ENCODE measurements around the gene NIPA2. TPM values are rescaled to one million over a fixed set of nuclear protein-coding genes. Genes with fewer than 3 reads are reported as not detected.

The NIPA2 gene
- polyA plus RNA-seq, 2 of the 4 experiments (the other 2 are of a cell fraction): 120 to 153 TPM

GRCh38 chr15:22893081-22893480, 54.6 kb downstream of the NIPA2 start:
- TF ChIP-seq RNF2 (IDR thresholded peaks at IDR 0.05; ENCODE audit: borderline replicate concordance, low read depth): no peak
- TF ChIP-seq POLR2AphosphoS2 (conservative IDR thresholded peaks at IDR 0.05; ENCODE audit: low read length): no peak
- TF ChIP-seq FOSL2 (IDR thresholded peaks at IDR 0.05): no peak
- no peak for TF ChIP-seq FOSL2 (CRISPR knock-in tag; IDR thresholded peaks at IDR 0.05)
- TF ChIP-seq RARB (CRISPR knock-in tag; IDR thresholded peaks at IDR 0.05): no peak
- TF ChIP-seq BCL3 (IDR thresholded peaks at IDR 0.05): no peak
- 90% methylated on average over 17 of the region's 17 CpGs for WGBS (ENCODE audit: missing lambda C conversion rate)
- Histone ChIP-seq H3K4me3 (no peak overlapping the region), H3K4me2 (no peak overlapping the region), H3K4me1 (peaks cover 27% of the 10 kb centered on the region), H3K27ac (no peak overlapping the region), H3K9me3 (no peaks in the 10 kb centered on the region)
- POLR2A ChIA-PET: no interaction called here
- no peak for FAIRE-seq
- ATAC-seq: no peak
- no peak for DNase-seq (ENCODE audit: low read depth in 1 of 2, low spot score in 1 of 2)
- CTCF ChIA-PET: interaction anchor here (1.9 kb wide), 1 partner anchor 9 kb away, joined by 6 read pairs; no protein-coding TSS in a partner anchor

- CTCF ChIA-PET: interaction anchor here (0.6 kb wide), 1 partner anchor 252 kb away, joined by 3 read pairs; no protein-coding TSS in a partner anchor
- 95% methylated on average over 13 of the region's 13 CpGs for WGBS (ENCODE audit: missing lambda C conversion rate)
These were observed 55.4 kb downstream of the NIPA2 start for GRCh38 chr15:22893881-22894280.

GRCh38 chr15:22895465-22896190, 57.2 kb downstream of the NIPA2 start:
- CTCF ChIA-PET: interaction anchor here (0.7 kb wide), 1 partner anchor 16 kb away, joined by 3 read pairs; no protein-coding TSS in a partner anchor
- peak overlapping the region; percentile 44 for H3K4me2 ChIP-seq
- TF ChIP-seq RARB (CRISPR knock-in tag; IDR thresholded peaks at IDR 0.05) (no peak), JUN (IDR thresholded peaks at IDR 0.05) (peak in 1 of 2 experiments; percentile 38; a peak in 1 of 5 replicates), E2F6 (IDR thresholded peaks at IDR 0.05; ENCODE audit: borderline replicate concordance, low read depth) (no peak), RNF2 (IDR thresholded peaks at IDR 0.05; ENCODE audit: borderline replicate concordance, low read depth) (no peak), ATOH8 (CRISPR knock-in tag; IDR thresholded peaks at IDR 0.05; ENCODE audit: low read depth) (no peak), FOSL2 (IDR thresholded peaks at IDR 0.05) (no peak), FOSL2 (CRISPR knock-in tag; IDR thresholded peaks at IDR 0.05) (peak; percentile 71), MAFK (IDR thresholded peaks at IDR 0.05; ENCODE audit: partially characterized antibody) (no peak), ZC3H11A (IDR thresholded peaks at IDR 0.05) (no peak), ZSCAN20 (CRISPR knock-in tag; IDR thresholded peaks at IDR 0.05) (no peak), USF2 (IDR thresholded peaks at IDR 0.05) (peak; percentile 54; the same call in 1 of the 2 replicates), MAX (IDR thresholded peaks at IDR 0.05) (0 out of 2 replicates have a peak, but pooled peaks have one; percentile 48), CEBPB (IDR thresholded peaks at IDR 0.05) (no peak), KDM1A (IDR thresholded peaks at IDR 0.05; ENCODE audit: low read depth) (no peak), HEYL (CRISPR knock-in tag; IDR thresholded peaks at IDR 0.05) (no peak), MYC (IDR thresholded peaks at IDR 0.05; ENCODE audit: borderline replicate concordance, low read length) (peak; percentile 19; the same call in 1 of the 2 replicates), ZNF302 (CRISPR knock-in tag; IDR thresholded peaks at IDR 0.05) (no peak), PHF8 (IDR thresholded peaks at IDR 0.05; ENCODE audit: borderline replicate concordance, low read depth) (no peak)

More at GRCh38 chr15:22893881-22894280, 55.4 kb downstream of the NIPA2 start:
- POLR2A ChIA-PET: no interaction called here
- ATAC-seq: no peak
- TF ChIP-seq ATOH8 (CRISPR knock-in tag; IDR thresholded peaks at IDR 0.05; ENCODE audit: low read depth) (no peak), EHMT2 (IDR thresholded peaks at IDR 0.05; ENCODE audit: low read depth) (no peak), NFE2L2 (conservative IDR thresholded peaks at IDR 0.05; ENCODE audit: low read length) (no peak), FOSL2 (IDR thresholded peaks at IDR 0.05) (no peak), FOSL2 (CRISPR knock-in tag; IDR thresholded peaks at IDR 0.05) (no peak), CHD4 (IDR thresholded peaks at IDR 0.05; ENCODE audit: borderline replicate concordance) (no peak), HOXA7 (CRISPR knock-in tag; IDR thresholded peaks at IDR 0.05) (no peak), ZNF302 (CRISPR knock-in tag; IDR thresholded peaks at IDR 0.05) (no peak), RNF2 (IDR thresholded peaks at IDR 0.05; ENCODE audit: borderline replicate concordance, low read depth) (no peak)
- no peak for DNase-seq (ENCODE audit: low read depth in 1 of 2, low spot score in 1 of 2)
- H3K9me3 ChIP-seq: no peaks in the 10 kb centered on the region
- H3K4me1 ChIP-seq: peaks cover 19% of the 10 kb centered on the region
- no peak for FAIRE-seq
- no peak overlapping the region for H3K4me3 ChIP-seq
- H3K4me2 ChIP-seq: no peak overlapping the region
- H3K27ac ChIP-seq: no peak overlapping the region

More at GRCh38 chr15:22895465-22896190, 57.2 kb downstream of the NIPA2 start:
- peak; percentile 80 to 91 for DNase-seq (ENCODE audit: low read depth in 1 of 2, low spot score in 1 of 2)
- H3K4me3 ChIP-seq: no peak overlapping the region
- 0 out of 3 replicates have a peak, but pooled peaks cover 4% of the 10 kb centered on the region for H3K9me3 ChIP-seq
- H3K27ac ChIP-seq: peak overlapping the region; percentile 9 to 73; a peak in 4 of 6 replicates
- no peak for FAIRE-seq
- POLR2A ChIA-PET: interaction anchor here (0.5 kb wide), 1 partner anchor 12 kb away, joined by 4 read pairs; no protein-coding TSS in a partner anchor
- ATAC-seq: peak; percentile 90 to 98
- WGBS (ENCODE audit: missing lambda C conversion rate): 54% methylated on average over 10 of the region's 10 CpGs
- H3K4me1 ChIP-seq: peaks cover 16% of the 10 kb centered on the region

Measured in A549 (cell line).